ENCODE measurements around the gene GRK5.

Gene GRK5

DNA sequence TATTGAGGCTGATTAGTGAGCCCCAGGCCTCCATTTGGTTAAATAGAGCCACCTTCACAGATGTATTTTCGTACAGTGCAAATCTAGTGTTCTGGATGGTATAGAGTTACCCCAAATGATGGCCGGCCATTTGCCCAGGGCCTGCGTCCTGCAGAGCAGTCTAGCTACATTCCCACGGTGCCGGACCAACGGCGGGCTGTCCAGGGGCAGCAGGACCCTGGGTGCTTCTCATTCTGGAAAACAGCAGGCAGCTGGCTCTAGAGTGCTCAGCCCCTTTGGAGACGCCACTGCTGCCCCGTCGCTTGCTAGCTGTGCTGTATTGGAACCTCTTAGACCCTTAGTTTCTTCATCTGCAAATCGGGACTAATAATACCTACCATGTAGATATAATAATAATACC, 186.1 kb downstream of the GRK5 start:
- DNase-seq, result no peak

DNA sequence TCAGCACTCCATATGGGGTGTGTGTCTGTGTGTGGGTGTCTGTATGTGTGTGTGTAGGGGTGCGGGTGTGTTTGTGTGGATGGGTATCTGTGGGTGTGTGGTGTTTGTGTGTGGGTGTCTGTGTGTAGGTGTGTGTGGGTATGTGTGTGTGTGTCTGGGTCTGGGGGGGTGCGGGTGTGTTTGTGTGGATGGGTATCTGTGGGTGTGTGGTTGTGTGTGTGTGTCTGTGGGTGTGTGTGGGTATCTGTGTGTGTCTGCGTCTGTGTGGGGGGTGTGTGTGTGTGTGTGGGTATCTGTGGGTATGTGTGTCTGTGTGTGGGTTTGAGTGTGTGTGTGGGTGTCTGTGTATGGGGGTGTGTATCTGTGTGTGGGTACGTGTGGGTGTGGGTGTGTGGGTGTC, 186.5 kb downstream of the GRK5 start:
- DNase-seq, result no peak

DNA sequence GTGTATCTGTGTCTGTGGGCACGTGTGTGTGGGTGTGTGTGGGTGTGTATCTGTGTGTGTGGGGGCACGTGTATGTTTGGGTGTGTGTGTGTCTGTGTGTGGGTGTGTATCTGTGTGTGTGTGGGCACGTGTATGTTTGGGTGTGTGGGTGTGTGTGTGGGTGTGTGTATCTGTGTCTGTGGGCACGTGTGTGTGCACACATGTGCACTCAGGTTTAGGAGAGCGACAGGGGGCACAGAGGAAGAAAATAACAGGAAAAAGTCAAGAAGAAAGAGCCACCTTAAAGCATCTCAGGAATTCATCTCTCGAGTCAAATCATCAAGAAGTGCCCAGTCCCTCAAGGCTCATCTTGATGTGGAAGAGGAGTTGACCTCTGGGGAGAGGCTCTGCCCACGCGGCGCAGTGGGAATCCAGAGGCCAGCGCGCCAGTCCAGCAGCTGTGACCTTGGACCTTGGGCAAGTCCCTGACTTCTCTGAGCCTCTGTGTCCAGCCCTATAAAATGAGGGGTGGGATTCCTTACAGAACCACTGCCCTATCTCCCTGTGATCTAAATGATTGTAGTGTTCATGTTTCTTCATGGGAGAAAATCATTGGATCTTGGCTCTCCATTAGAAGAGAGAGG, 187.4 kb downstream of the GRK5 start:
- no peak for DNase-seq

DNA sequence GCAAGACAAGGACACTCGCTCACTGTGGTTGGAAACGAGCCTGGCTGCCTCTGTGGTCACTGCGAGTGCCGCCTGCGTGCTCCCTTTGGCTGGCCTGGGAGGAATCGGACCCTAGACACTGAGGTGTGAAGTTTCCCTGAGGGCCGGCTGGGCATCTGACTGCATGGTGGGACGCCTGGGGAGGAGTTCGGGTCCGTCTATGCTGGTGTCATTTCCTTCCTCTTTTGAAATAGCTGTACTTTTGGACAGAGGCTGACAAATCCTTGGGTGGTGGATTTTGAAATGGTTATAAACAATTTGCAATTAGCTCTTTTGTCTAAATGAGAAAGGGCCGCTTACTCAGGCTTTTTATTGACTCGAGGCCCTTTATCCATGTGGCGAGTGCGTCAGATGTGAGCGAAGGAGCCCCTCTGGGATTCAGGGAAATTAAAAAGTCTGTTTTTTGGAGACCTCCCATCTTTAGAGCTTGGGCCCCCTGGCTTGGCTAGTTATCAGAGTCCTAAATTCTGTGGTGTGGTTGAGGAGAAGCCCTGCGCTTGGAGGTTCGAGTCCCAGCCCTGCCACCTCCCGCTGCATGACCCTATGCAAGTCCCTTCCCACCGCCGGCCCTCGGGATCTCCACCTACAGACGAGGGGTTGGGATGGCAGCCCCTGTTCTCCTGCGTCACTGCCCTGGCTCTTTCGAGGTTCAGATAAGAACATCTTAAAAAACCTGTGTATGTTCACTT, 188.1 kb downstream of the GRK5 start:
- DNase-seq, result no peak

DNA sequence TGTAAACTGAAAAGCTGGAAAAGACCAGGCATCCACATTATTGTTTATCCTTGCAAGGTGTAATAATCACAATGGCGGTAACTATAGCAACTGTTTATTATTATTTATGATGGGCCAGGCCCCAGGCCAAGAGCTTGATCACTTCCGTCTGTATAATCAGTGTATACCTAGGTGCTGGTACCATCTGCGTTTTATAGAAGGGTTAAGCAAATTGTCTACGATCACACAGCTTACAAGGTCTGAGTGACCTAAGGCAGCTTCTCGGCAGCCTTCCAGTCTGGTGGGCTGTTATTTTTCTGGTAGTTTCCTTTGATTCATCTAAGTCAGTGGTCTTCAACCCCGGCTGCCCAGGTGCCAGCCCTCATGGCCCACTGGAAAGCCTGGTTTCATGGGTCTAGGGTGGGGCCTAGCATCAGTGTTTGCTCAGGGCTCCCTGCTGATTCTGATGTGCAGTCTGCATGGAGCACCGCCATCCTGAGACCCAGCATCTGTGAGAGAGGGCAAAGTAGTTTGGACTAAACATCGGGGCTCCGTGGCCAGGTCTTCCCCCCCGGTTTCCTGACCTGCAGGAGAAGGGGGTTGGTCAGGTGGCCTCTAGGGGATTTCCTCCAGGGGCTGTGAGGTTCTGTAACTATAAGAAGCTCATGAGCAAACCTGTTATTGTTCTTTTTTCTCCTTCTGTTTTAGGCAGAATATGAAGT, 188.8 kb downstream of the GRK5 start:
- no peak for DNase-seq

DNA sequence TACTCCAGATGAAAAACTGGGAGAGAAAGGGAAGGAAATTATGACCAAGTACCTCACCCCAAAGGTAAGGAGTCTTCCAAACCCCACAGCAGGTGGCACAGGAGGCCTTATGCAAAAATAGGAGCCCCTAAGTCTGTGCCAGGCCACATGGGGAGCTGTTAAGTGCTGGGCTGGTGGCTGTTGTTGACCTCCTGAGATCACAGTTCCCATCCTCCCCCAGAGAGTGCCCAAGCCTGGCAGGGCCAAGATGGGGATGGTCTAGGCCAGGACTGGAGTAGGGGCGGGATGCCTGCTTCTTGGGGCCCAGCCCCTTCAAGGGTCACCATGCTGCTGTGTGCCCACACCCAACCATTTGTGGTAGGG, 189.3 kb downstream of the GRK5 start:
- DNase-seq, result no peak

DNA sequence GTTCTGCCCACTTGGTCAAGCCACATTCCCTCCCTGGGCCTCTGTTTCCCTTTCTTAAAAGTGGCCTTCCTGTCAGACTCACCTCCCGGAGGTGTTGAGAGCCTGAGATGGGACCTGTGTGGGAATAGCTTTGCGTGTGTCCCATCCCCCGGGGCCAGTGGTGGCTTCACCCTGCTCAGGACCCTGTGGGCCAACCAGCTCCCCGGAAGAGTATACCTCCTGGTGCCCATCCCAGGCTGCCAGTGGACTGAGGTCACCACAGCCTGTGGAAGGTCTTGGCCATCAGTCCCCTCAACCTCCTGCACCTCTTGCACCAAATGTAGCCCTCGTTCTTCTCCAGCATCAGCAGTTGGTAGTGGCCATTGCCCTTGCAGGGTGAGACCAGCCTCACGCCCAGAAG, 190.0 kb downstream of the GRK5 start:
- DNase-seq, result no peak

DNA sequence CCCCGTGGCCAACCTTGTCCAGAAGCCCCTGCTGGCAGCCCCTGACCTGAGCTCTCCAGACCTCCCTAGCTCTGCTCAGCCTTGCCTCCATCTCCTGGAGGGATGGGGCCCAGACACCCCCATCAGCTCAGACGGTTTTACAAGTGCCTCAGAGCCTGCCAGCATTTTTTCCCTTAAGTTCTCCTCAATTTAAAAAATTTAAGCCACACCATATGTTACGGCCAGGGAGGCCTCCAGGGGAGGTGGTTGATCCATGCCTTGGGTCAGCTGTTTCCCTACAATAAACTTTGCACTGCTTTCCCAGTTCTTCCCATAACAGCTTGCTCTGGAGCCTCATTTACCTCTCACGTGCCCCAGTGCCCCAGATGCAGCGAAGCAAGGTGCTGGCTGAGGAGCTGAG, 191.6 kb downstream of the GRK5 start:
- no peak for DNase-seq

DNA sequence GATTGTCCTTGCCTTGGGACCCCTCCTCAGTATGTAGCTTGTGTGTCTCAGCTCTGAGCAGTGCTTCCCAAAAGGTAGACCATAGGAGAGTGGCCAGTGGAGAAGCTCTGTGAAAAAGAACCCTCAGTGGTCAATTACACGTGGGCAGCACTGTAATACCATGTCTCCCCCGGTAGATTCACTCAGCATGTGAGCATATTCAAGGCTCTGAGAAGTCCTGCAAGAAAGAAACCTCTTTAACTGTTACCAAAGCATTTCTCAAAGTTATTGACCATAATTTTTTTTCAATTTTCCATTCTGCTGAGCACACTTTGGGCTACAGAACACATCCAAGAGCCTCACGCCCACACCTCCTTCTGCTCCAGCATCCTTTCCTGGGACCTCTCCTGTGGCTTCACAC, 192.1 kb downstream of the GRK5 start:
- DNase-seq, result no peak

DNA sequence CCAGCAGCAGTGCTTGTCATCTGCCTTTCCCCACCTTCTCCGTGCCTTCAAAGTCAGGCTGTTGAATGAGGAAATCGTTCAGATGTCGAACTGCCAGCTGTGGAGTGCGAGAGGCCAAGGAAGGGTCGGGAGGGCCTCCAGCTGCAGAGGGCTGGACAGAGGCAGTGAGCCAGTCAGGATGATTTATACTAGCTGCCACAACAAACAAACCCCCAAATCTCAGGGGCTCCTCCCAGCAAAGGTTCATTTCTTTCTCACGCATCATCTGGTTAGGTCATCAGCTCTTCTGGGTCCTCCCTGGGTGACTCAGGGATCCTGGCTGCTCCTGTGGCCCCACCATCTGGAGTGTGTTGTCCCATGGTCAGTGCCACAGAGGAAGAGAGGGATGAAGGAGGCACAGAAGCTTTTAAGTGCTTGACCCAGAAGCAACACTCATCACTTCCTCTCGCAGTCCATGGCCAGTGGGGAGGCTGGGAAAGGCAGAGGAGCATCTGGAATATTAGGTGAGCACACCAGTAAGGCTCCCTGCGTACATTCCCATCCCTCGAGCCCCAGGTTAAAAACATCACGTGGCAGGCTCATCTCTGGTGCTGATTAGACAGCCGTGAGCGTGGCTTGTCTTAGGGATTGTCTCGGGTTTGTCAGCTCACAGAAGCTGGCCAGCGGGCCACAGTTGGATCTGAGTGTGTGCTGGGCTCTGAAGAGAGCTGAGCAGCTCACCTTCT, 194.5 kb downstream of the GRK5 start:
- peak; percentile 93 for DNase-seq

DNA sequence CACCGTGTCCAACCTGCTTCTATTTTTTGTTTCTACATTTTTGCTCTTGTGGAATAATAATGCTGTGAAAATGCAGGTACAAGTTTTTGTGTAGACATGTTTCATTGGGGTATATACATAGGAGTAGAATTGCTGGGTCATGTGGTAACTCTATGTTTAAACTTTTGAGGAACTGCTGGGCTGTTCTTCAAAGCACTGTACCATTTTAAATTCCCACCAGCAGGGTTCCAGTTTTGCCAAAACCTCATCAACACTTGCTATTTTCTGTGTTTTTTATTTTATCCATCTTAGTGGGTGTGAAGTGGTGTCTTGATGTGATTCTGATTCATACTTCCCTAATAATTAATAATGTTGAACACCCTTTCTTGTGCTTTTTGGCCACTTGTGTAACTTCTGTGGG, 196.6 kb downstream of the GRK5 start:
- DNase-seq, result no peak

DNA sequence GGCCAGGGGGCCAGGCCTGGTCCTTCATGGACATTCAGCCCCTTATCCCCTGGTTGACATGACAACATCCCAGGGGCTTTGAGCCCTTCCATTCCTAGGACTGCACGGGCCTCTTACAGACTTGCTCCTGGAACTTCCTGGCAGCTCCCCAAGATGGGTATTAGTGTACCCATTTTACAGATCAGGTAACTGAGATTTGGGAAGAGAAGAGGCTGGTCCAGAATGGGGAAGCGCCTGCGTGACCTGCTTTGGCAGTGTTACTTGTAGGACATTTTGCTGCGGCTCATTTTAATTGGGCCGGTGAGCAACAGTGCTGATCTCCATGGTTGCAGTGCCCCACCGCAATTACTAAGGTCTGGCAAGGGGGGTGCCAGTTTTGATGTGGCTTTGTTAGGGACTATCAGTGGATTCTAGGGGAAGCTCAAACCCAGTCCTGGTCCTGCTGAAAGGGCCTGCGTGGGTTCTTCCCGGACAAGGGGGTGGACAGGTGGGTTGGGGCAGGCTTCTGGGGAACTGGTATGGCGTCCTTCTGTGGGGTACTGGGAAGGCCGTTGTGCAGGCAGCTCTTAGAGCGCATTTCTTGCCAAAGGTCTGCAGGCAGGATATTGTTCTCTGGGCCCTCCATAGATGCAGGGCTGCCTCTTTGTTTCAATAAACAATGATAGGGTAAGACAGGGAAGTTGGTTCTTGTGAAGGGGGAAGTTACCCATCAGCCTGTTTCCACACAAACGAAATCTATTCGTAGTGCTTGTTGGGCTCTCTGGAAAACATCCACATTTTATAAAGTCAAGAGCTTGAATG, 197.5 kb downstream of the GRK5 start:
- DNase-seq, result no peak

DNA sequence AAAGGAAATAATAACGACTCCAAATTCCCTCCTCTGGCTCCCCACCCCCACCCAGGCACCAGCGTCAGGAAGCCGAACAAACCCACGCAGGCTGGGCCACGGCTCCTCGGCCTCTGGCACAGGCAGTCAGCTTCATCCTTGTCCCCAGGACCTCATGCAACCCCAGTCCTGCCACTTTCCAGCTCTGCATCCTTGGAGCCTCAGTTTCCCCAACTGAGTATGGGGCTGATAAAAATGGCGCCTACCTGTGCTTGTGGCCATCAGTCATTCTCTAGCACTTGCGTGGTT, 198.1 kb downstream of the GRK5 start:
- no peak for DNase-seq

DNA sequence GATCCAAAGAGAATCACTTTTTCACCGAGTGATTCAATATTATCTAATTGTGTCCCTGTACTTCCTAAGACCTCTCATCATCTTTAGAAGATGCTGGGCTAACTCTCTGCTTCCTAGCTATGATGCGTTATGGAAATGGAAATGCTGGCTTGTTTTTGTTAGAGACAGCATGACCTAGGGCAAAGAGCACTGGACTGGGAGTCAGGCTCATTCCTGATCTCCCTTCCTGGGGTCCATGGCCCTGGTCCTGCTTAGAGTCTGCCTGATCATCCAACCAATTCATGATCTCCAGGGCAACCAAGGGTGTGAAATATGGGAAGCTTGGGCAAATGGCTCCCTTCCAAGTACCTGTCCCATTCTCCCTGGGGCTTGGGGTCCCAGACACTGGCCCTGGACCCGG, 198.8 kb downstream of the GRK5 start:
- no peak for DNase-seq

DNA sequence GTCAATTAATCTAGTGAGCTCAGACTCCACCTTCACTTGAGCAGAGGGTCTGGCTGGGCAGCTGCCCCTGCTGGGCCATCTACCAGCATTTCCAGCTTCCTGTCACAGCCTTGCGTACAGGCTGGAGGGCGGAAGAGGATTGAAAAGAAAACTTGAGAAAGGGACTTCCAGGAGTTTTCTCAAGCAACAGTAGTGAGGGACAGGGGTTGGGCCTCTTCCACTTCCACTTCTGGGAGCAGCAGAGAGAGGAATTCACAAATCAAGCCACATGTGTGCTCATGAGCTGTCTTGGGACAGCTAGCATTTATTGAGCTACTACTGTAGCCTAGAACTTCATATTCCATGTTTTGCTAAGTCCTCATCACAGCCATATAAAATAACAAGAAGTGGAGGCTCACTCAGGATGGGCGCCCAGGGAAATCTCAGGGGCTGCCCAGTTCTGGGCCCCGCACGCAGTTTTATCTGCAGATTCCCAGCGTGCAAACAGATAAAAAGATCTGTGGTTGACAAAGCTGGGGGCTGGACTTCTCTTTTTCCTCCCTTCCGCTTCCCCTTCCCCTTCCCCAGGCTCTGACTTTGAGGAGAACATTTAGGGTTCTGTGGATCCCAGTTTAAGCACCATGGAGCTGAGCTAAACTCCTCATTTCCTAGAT, 199.4 kb downstream of the GRK5 start:
- DNase-seq, result no peak

DNA sequence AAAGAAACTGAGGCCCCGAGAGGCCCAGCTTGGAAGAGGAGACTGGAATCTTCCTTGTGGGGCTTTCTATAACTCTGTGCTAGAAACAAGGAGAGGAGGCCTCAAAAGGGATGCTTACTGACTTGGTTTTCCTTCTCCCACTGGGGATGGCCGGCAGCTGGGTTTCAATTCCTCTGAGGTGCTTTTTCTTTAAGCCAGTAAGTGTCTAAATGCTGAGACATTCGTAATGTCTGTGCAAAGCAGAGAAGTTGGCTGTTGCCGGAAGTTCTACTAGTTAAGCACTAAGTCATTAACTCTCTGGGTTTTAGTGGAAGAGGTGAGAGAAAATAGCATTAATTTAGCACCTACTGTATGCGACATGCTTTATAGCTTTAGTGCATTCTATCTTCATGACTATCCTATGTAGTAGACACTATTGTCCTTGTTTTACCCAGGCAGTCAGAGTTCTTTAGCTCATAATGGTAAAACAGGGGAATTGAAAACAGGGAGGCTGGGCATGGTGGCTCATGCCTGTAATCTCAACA, 199.9 kb downstream of the GRK5 start:
- DNase-seq, result no peak

DNA sequence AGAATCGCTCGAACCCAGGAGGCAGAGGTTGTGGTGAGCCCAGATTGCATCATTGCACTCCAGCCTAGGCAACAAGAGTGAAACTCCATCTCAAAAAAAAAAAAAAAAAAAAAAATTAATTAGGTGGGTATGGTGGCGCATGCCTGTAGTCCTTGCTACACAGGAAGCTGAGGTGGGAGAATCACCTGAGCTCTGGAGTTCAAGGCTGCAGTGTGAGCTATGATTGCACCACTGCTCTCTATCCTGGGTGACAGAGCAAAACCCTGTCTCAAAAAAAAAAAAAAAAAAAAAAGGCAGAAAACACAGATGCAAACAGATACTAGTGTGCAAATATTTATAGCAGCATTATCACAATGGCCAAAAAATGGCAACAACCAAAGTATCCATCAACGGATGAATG, 200.7 kb downstream of the GRK5 start:
- no peak for DNase-seq

DNA sequence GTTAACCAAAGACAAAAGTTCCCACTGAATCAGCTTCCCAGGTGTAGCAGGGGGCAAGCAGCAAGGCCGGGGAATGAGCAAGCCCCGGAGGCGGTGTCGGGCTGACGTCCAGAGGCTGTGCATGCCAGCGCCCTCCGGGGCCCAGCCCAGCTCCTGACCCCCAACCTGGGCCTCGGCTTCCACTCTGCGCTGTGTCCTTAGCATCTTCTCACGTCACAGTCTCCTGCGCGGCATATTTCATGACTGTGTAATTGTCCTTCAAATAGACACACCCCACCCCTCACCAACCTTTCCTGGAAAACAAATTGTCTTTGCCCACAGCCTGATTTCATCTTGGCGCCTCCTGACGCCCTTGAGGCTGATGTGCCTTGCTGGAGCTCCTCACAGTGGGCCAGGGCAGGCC, 201.6 kb downstream of the GRK5 start:
- DNase-seq, result no peak

DNA sequence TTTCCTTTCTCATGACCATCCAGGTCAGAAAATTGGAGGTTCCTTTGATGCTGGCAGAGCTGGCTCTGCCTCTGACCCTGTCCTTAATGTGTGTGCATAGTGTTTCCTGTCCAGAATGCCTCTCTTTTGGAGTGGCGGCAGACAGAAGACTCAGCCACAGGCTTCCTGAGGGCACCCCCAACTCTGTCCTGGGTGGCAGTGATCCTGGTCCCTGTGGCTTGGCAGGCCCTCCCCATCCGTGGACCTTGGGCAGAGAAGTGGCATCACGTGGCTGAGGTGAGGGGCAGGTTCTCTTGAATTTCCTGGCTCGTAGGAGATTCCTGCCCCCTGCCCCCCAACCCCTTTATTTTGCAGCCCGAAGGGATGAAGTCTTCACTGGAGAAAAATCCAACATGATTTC, 202.0 kb downstream of the GRK5 start:
- DNase-seq, result no peak

DNA sequence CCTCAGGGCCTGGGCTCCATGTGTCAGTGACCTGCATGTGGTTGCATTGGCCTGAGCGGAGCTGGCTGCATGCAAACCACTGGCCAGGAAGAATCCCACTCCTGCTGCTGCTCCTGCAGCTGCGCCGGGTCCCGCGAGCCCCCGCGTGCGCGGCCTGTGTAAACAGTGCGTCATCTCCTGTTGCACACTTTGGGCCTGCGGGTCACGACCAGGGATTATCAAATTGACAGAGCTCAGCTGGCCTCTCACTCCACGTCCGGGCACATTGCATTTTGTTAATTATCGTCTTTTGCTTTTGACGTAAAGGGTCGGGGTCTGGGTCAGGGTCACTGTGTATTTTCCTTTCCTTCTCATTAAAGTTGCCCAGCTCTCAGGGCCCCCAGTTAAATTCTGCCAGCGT, 202.5 kb downstream of the GRK5 start:
- DNase-seq, result no peak

DNA sequence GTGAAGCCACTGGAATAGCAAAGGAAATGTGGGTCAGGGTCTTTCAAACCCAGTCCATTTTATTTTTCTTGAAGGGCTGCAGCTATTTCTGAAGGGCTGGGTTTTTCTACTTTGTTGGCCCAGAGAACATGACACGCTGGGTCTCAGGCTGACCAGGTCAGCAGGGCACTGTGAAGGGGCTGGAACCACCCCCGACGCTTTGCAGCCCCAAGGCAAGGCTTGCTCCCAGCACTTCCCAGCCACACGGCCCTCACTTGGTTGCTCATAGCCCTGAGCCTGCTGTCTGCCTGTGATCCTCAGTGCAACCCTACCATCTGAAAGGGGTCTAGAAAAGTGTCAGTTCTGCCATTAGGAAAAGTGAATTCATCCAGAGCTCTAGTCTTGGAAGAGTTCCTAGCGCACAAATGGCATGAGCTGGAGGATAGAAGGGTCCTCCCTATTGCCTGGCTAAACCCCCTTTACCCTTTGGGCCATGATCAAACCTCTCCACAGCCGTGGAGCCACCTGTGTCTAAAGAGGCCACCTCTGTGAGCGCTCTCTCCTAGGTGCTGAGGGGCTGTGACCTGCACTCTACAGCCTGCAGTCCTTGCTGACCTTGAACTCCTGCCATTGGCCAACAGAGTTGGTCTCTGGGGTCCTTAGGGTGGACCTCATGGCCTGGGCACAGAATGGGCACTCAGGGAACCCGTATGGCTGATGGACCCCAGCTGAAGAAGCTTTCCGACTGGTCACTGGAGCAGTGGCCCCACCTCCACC, 203.2 kb downstream of the GRK5 start:
- no peak for DNase-seq

Measured in fibroblast of skin of right quadriceps (primary cell).